Islet precursor cell (in vitro differentiated cells): Measurements from ENCODE around the gene NUS1.
A peak's percentile ranks its signal among the peaks of the same experiment; 100 is the strongest.
"Not testable (repeated sequence)": the region's sequence is repeated elsewhere in the genome, so short reads cannot be mapped to it uniquely, and the experiment has no call there.

ENCODE experiments used
- DNase-seq: peaks from one replicate; pipeline ENCODE4 v3.0.0-alpha.2; 2018

Gene NUS1

GRCh38 chr6:117674991-117675657, at the start of gene NUS1:
NUS1 (plus strand) TSS chr6:117675469; CDS start chr6:117675671, 202 bp downstream.
- peak; percentile 99 for DNase-seq

GRCh38 chr6:117627533-117627932, 47.7 kb upstream of the NUS1 start:
- DNase-seq, result no peak

- DNase-seq, result no peak
Measured at GRCh38 chr6:117629119-117629660, 46.1 kb upstream of the NUS1 start.

GRCh38 chr6:117637770-117638169, 37.5 kb upstream of the NUS1 start:
- DNase-seq, result no peak

- DNase-seq, result no peak
Measured at GRCh38 chr6:117642976-117643375, 32.3 kb upstream of the NUS1 start.

GRCh38 chr6:117651984-117652383, 23.3 kb upstream of the NUS1 start:
- not testable (repeated sequence) for DNase-seq

- DNase-seq, result no peak
Measured at GRCh38 chr6:117653949-117654348, 21.3 kb upstream of the NUS1 start.

- no peak for DNase-seq
Measured at GRCh38 chr6:117655380-117655779, 19.9 kb upstream of the NUS1 start.

- DNase-seq, result no peak
Measured at GRCh38 chr6:117666881-117667280, 8.4 kb upstream of the NUS1 start.

GRCh38 chr6:117668736-117669135, 6.5 kb upstream of the NUS1 start:
- DNase-seq, result no peak

- DNase-seq, result no peak
Measured at GRCh38 chr6:117674503-117674902, 766 bp upstream of the NUS1 start.

- peak; percentile 54 for DNase-seq
Measured at GRCh38 chr6:117675658-117676301, 511 bp downstream of the NUS1 start.

- DNase-seq, result no peak
Measured at GRCh38 chr6:117676577-117677218, 1.4 kb downstream of the NUS1 start.

GRCh38 chr6:117677553-117678141, 2.4 kb downstream of the NUS1 start:
- DNase-seq, result no peak

GRCh38 chr6:117681162-117681741, 6.0 kb downstream of the NUS1 start:
- no peak for DNase-seq

- DNase-seq, result no peak
Measured at GRCh38 chr6:117684749-117685148, 9.5 kb downstream of the NUS1 start.

- no peak for DNase-seq
Measured at GRCh38 chr6:117685359-117685758, 10.1 kb downstream of the NUS1 start.

- no peak for DNase-seq
Measured at GRCh38 chr6:117687021-117687648, 11.9 kb downstream of the NUS1 start.

GRCh38 chr6:117689584-117689983, 14.3 kb downstream of the NUS1 start:
- DNase-seq, result not testable (repeated sequence)

- DNase-seq, result no peak
Measured at GRCh38 chr6:117706504-117706903, 31.2 kb downstream of the NUS1 start.

- DNase-seq, result not testable (repeated sequence)
Measured at GRCh38 chr6:117706936-117707509, 31.8 kb downstream of the NUS1 start.

- DNase-seq, result no peak
Measured at GRCh38 chr6:117711369-117711768, 36.1 kb downstream of the NUS1 start.
